Superior temporal gyrus (tissue), 1 donor: ENCODE data around the gene ARHGAP4.

ENCODE experiments used
- DNase-seq: peaks from one replicate; pipeline ENCODE4 v3.0.0-alpha.2; 2016; ENCODE audit errors: extremely low spot score

ARHGAP4 gene

GRCh38 chrX:153925739-153926551 is at the start of gene ARHGAP4:
TSS of gene ARHGAP4 (minus strand) at chrX:153926264. CDS start at chrX:153926202, 62 bp downstream.
- no peak for DNase-seq

GRCh38 chrX:153974726-153975286 is 48.7 kb upstream of the ARHGAP4 start:
- no peak for DNase-seq

GRCh38 chrX:153974003-153974725 is 48.1 kb upstream of the ARHGAP4 start:
- DNase-seq: no peak

GRCh38 chrX:153973127-153974002 is 47.3 kb upstream of the ARHGAP4 start:
- no peak for DNase-seq

GRCh38 chrX:153972368-153973126 is 46.5 kb upstream of the ARHGAP4 start, which contains the start of gene TMEM187:
TSS of gene TMEM187 (plus strand) at chrX:153972754. CDS start at chrX:153982063, 9,309 bp downstream.
- peak; percentile 82 for DNase-seq

- peak; percentile 87 for DNase-seq
Observed at GRCh38 chrX:153971450-153972367, 45.6 kb upstream of the ARHGAP4 start, which contains the start of gene HCFC1. TSS of gene HCFC1 (minus strand) at chrX:153971818. CDS start at chrX:153970840, 978 bp downstream.

- DNase-seq: peak; percentile 76
Observed at GRCh38 chrX:153971124-153971449, 45.0 kb upstream of the ARHGAP4 start.

- peak; percentile 51 for DNase-seq
Observed at GRCh38 chrX:153970357-153971123, 44.5 kb upstream of the ARHGAP4 start.

- DNase-seq: peak; percentile 49
Observed at GRCh38 chrX:153969904-153970356, 43.9 kb upstream of the ARHGAP4 start.

- DNase-seq: no peak
Observed at GRCh38 chrX:153969125-153969903, 43.2 kb upstream of the ARHGAP4 start.

GRCh38 chrX:153968754-153969124 is 42.7 kb upstream of the ARHGAP4 start:
- no peak for DNase-seq

GRCh38 chrX:153968255-153968654 is 42.2 kb upstream of the ARHGAP4 start:
- no peak for DNase-seq

- no peak for DNase-seq
Observed at GRCh38 chrX:153967536-153968224, 41.6 kb upstream of the ARHGAP4 start.

GRCh38 chrX:153966841-153967535 is 40.9 kb upstream of the ARHGAP4 start:
- no peak for DNase-seq

- no peak for DNase-seq
Observed at GRCh38 chrX:153966283-153966688, 40.2 kb upstream of the ARHGAP4 start.

GRCh38 chrX:153965406-153965805 is 39.3 kb upstream of the ARHGAP4 start:
- DNase-seq: no peak

GRCh38 chrX:153964105-153964504 is 38.0 kb upstream of the ARHGAP4 start:
- no peak for DNase-seq
